Kidney epithelial cell (primary cell): ENCODE measurements around the gene S1PR2. TPM values are rescaled to one million over a fixed set of nuclear protein-coding genes. Genes with fewer than 3 reads are reported as not detected.

Experiments used
- DNase-seq: peaks from one replicate; pipeline ENCODE4 v3.0.0-alpha.2; 2010; ENCODE audit warnings: low read depth
- H3K27me3 ChIP-seq: 2 replicates; pipeline ENCODE4 v1.6.0; 2011; ENCODE audit warnings: low read length; ENCODE audit not compliant: control insufficient read depth, insufficient read depth
- H3K36me3 ChIP-seq: 2 replicates; pipeline ENCODE4 v1.5.1; 2011; ENCODE audit warnings: low read length; ENCODE audit not compliant: control insufficient read depth, insufficient read depth
- H3K4me3 ChIP-seq: 2 replicates; pipeline ENCODE4 v1.5.1; 2011; ENCODE audit warnings: low read depth, mild to moderate bottlenecking, control low read depth, low read length
- total RNA-seq: library from RNA; depleted of rRNA; stranded (reverse); fragments of >200 nt; gene quantifications from 2 replicates; pipeline ENCODE4 v1.2.3, GENCODE V29; 2015
- TF ChIP-seq, protein P1 (sequence below): IDR thresholded peaks from 2 replicates; pipeline ENCODE4 v1.5.1; 2011; ENCODE audit warnings: mild to moderate bottlenecking, moderate library complexity, low read length, control low read depth, inconsistent platforms; ENCODE audit not compliant: insufficient read depth, poor library complexity, severe bottlenecking

S1PR2 gene
- total RNA-seq, 1 donor from 2014 or later: 9.4 TPM

- no peak for DNase-seq
- H3K4me3 ChIP-seq: no peak overlapping the region
- TF ChIP-seq, protein P1, sequence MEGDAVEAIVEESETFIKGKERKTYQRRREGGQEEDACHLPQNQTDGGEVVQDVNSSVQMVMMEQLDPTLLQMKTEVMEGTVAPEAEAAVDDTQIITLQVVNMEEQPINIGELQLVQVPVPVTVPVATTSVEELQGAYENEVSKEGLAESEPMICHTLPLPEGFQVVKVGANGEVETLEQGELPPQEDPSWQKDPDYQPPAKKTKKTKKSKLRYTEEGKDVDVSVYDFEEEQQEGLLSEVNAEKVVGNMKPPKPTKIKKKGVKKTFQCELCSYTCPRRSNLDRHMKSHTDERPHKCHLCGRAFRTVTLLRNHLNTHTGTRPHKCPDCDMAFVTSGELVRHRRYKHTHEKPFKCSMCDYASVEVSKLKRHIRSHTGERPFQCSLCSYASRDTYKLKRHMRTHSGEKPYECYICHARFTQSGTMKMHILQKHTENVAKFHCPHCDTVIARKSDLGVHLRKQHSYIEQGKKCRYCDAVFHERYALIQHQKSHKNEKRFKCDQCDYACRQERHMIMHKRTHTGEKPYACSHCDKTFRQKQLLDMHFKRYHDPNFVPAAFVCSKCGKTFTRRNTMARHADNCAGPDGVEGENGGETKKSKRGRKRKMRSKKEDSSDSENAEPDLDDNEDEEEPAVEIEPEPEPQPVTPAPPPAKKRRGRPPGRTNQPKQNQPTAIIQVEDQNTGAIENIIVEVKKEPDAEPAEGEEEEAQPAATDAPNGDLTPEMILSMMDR: no peak
- no peaks in the 10 kb centered on the region for H3K27me3 ChIP-seq
- H3K36me3 ChIP-seq: no peaks in the 10 kb centered on the region
Measured at GRCh38 chr19:10214784-10215183, 16.3 kb downstream of the S1PR2 start.

GRCh38 chr19:10211691-10212090, 19.4 kb downstream of the S1PR2 start:
- Histone ChIP-seq H3K36me3 (no peaks in the 10 kb centered on the region), H3K27me3 (no peaks in the 10 kb centered on the region), H3K4me3 (no peak overlapping the region)
- TF ChIP-seq, protein P1: no peak
- DNase-seq: no peak

DNA sequence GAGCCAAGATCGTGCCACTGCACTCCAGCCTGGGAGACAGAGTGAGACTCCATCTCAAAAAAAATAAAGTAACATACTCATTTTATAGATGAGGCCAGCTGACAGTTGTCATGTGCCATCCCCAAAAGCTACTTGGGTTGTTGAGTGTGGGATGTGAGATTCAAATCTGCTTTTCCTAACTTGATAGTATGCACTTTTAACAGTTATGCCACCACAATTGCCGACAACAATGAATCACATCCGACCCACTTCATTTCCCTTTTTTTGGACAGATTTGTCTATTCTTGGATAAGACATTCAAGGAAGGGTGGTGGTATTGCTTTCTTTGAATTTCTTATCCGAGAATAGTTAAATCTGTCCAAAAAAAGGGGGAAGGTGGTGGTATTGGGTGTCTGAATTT, 20.1 kb downstream of the S1PR2 start:
- TF ChIP-seq, protein P1: no peak
- no peak overlapping the region for H3K4me3 ChIP-seq
- DNase-seq: no peak
- no peaks in the 10 kb centered on the region for H3K27me3 ChIP-seq
- no peaks in the 10 kb centered on the region for H3K36me3 ChIP-seq

DNA sequence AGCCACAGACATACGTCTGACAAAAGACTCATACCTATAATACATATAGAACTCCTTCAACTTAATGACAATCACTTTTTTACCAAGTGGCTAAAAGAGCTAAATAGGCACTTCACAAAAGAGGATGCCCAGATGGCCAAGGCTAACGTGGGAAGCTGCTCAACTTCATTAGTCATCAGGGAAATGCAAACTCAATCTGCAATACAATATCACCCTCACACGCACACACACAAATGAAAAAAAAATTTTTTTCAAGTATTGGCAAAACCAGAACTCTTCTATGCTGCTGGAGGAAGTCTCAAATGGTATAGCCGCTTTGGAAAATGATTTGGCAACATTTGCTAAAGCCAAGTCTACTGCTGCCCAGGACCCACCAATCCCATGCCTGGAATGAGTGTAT, 21.8 kb downstream of the S1PR2 start:
- Histone ChIP-seq H3K27me3 (no peaks in the 10 kb centered on the region), H3K36me3 (no peaks in the 10 kb centered on the region), H3K4me3 (no peak overlapping the region)
- no peak for DNase-seq
- TF ChIP-seq, protein P1: no peak

GRCh38 chr19:10207026-10207425, 24.1 kb downstream of the S1PR2 start:
- TF ChIP-seq, protein P1: no peak
- H3K4me3 ChIP-seq: no peak overlapping the region
- no peak for DNase-seq
- H3K36me3 ChIP-seq: no peaks in the 10 kb centered on the region
- no peaks in the 10 kb centered on the region for H3K27me3 ChIP-seq

DNA sequence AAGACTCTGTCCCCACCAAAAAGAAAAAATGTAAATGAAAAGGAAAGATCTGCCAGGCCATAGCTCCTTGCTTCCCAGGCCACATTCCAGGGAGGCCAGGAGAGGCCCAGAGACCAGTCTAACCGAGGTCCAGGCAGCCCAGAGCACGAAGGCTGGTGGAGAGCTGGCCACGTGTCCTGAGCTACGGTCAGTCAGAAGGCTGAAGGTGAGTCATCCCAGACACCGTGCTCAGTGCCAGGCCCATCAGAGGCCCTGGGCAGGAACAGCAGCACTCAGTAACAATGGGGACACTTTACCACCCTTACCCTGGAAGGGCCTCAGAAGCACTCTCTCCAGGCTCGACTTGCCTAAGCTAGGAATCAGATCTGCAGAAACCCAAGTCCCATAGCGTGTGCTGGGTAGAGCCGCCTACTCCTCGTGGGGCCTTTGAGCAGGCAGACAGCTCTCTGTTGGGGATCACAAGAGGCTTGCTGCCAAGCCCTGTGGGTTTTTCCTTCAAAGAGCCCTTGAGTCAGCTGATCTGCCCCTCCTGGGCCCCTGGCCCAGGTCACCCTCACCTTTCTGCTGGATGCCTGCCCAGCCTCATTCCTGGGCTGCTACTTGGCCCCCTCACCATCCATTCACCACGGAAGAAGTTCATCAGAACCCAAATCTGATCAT, 24.8 kb downstream of the S1PR2 start:
- H3K27me3 ChIP-seq: no peaks in the 10 kb centered on the region
- no peak overlapping the region for H3K4me3 ChIP-seq
- DNase-seq: no peak
- no peaks in the 10 kb centered on the region for H3K36me3 ChIP-seq
- TF ChIP-seq, protein P1: no peak
